Activated CD4-positive, alpha-beta memory T cell treated with anti-CD3 and anti-CD28 coated beads, Interleukin-2, amount 10 ng/mL, durations not matched to agents 7 days and 5 days (primary cell): ENCODE results near the gene DYNLRB1. TPM values are rescaled to one million over a fixed set of nuclear protein-coding genes. Genes with fewer than 3 reads are reported as not detected.

ENCODE experiments used
- CTCF ChIA-PET: fragments of 350-600 bp; sonication (Branson Sonifier 250); formaldehyde crosslinking; loops from one replicate; lab custom pipeline; 2021; ENCODE audit warnings: antibody characterized with exemption, inconsistent platforms; lab: Charles Lee
- POLR2A ChIA-PET: fragments of 350-600 bp; sonication (Branson Sonifier 250); formaldehyde crosslinking; loops from one replicate; lab custom pipeline; 2021; ENCODE audit warnings: antibody characterized with exemption; lab: Charles Lee
- DNase-seq: peaks from one replicate; pipeline ENCODE4 v3.0.0-alpha.2; 2020
- H3K27ac Mint-ChIP-seq: one replicate; pipeline ENCODE4 v1.8.0; 2021; ENCODE audit warnings: mild to moderate bottlenecking, mixed read lengths
- H3K27me3 Mint-ChIP-seq: one replicate; pipeline ENCODE4 v1.8.0; 2021; ENCODE audit warnings: mixed read lengths
- H3K36me3 Mint-ChIP-seq: one replicate; pipeline ENCODE4 v1.8.0; 2021; ENCODE audit warnings: low read depth, mixed read lengths
- H3K4me1 Mint-ChIP-seq: one replicate; pipeline ENCODE4 v1.8.0; 2021; ENCODE audit warnings: mixed read lengths
- H3K4me3 Mint-ChIP-seq: one replicate; pipeline ENCODE4 v1.8.0; 2021; ENCODE audit warnings: mild to moderate bottlenecking, mixed read lengths
- H3K9me3 Mint-ChIP-seq: one replicate; pipeline ENCODE4 v1.8.0; 2021; ENCODE audit warnings: mixed read lengths
- total RNA-seq, 2 experiments: library from RNA; stranded (reverse); gene quantifications; one replicate each; pipeline ENCODE4 v1.2.3, GENCODE V29; 2021

DYNLRB1 gene
- total RNA-seq, 2 experiments from 2014 or later = 107 to 109 TPM

DNA sequence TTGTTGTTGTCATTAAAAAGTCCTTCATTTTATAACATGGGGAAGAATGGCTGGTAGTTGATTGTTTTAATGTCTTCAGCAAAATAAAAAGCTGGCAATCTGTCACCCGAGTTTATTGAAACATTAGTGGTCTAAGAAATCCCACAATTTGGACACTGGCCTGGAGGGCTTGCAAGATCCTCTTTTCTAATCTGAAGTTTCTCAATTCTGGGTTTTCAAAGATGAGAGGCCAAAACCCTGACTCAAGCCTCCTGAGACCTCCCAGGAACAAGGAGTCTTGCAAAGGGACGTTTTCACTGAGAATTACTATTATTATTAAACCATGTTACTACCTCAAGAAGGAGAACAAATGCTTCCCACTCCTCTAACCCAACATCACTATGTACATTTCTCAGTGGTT lies 61.8 kb downstream of the DYNLRB1 start:
- no peak for DNase-seq
- Mint-ChIP-seq H3K4me1 (peaks cover 35% of the 10 kb centered on the region), H3K9me3 (no peaks in the 10 kb centered on the region), H3K36me3 (peaks cover 8% of the 10 kb centered on the region), H3K4me3 (no peak overlapping the region), H3K27me3 (no peaks in the 10 kb centered on the region), H3K27ac (no peak overlapping the region)
- ChIA-PET POLR2A (interaction anchor here (1.6 kb wide), 1 partner anchor 15 kb away, joined by 5 read pairs; no protein-coding TSS in a partner anchor), CTCF (no interaction called here)

DNA sequence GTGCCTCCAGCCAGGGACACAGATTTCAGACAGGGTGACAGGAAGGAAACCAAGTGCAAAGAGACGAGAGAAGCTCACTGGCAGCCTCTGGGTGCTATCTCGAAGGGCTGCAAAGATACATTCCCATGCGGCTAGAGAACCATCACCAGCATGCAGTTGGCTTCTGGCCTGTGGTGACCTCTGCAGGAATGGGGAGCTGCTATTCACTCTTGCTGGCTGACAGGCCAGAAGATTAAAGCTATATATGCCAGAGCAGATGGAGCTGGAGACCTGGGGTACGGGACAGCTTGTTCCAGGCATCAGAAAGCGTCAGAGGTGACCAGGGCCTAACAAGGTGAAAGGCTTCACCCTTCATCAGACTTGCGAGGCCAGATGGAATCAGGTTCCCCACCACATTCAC lies 62.3 kb downstream of the DYNLRB1 start:
- H3K27ac Mint-ChIP-seq = no peak overlapping the region
- H3K9me3 Mint-ChIP-seq = no peaks in the 10 kb centered on the region
- no peaks in the 10 kb centered on the region for H3K27me3 Mint-ChIP-seq
- ChIA-PET CTCF (interaction anchor here (1.3 kb wide), 1 partner anchor 191 kb away, joined by 4 read pairs; no protein-coding TSS in a partner anchor), POLR2A (interaction anchor here (1.6 to 2.5 kb wide), 2 partner anchors 16 to 20 kb away, joined by 5 to 9 read pairs; partner anchors contain the start of gene MAP1LC3A)
- peaks cover 8% of the 10 kb centered on the region for H3K36me3 Mint-ChIP-seq
- no peak overlapping the region for H3K4me3 Mint-ChIP-seq
- no peak for DNase-seq
- H3K4me1 Mint-ChIP-seq = peaks cover 35% of the 10 kb centered on the region

DNA sequence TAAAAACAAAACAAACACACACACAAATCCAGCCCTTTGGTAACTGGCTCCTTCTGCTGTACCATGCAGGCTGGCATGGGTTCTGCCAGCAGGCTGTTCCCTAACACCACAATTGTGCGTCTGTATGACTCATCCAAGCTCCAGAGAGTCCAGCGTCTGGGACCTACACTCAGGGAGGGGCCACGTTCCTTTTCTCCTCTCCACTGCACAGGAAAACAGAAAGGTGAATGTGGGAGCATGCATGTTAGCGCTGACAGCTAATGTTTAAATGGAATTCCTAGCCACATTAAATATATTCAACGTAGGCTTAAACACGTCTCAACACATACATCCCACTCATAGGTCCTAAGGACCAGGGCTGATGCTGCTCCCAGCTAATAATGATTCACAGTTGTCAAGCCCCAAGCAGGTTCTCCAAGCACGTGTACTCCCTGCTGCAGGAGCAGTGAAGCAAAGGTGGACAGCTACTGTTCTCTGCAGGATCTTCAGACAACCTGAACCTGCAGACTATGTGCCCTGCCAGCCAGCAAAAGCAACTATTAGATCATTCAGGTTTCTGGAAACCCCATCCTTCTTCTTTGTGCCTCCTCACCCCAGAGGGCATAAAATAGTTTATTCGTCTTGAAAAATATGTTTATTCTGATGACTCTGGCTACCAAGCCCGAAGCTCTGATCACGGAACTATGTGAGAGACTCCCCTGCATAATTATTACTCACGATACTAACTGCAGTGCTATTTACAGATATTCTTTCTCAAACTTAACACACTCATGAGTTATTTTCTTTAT lies 63.2 kb downstream of the DYNLRB1 start:
- no peak overlapping the region for H3K4me3 Mint-ChIP-seq
- peaks cover 35% of the 10 kb centered on the region for H3K4me1 Mint-ChIP-seq
- H3K27me3 Mint-ChIP-seq = no peaks in the 10 kb centered on the region
- ChIA-PET POLR2A (interaction anchor here (1.6 to 2.5 kb wide), 3 partner anchors 17 to 63 kb away, joined by 5 to 9 read pairs (median 7); partner anchors contain the start of genes DYNLRB1 and MAP1LC3A), CTCF (interaction anchor here (1.3 to 1.8 kb wide), 2 partner anchors 190 kb away, joined by 4 to 9 read pairs; no protein-coding TSS in a partner anchor)
- no peak for DNase-seq
- peak overlapping the region; percentile 85 for H3K27ac Mint-ChIP-seq
- no peaks in the 10 kb centered on the region for H3K9me3 Mint-ChIP-seq
- peaks cover 8% of the 10 kb centered on the region for H3K36me3 Mint-ChIP-seq

DNA sequence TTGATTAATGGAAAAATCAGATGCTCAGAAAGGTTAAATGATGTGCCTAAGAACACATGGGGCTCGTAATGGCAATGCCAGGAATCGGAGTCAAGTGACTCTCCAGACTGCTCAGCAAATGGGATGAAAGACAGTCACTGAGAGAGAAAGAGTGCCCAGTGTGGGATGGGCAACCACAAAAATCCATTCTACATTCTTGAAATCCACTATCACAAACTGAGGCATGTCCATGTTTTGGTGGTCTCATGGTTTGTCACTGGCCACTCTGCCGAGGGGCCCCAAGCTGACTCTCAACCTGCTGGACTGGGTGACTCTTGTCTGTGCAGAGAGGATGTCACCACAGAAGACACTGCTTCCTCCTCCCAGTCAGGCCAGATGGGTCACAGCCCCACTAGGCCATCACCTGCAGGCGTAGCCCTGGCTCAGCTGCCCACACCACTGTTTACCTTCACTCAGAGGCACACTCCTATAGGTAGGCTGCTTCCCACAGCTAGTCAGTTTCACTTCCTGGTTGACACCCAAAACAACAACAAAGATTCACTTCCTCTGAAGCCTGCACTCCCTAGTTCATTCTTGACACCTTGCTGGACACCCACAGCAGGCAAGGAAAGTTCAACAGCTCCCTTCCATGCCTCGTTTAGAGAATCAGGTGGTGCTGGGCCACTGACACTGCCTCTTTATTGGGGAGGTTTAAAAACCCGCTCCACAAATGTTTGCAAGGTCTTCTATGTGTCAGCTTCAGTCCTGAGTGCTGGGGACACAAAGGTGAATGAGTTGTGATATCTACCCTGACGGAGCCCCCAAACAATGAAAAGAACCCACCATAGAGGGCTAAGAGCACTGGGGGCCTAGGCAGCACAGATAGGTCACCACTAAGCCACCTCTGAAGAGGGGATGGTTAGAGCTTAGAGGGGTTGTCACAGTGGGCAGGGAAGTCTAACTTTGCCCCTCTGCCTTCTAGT lies 64.0 kb downstream of the DYNLRB1 start:
- H3K9me3 Mint-ChIP-seq = no peaks in the 10 kb centered on the region
- peak overlapping the region; percentile 85 for H3K27ac Mint-ChIP-seq
- CTCF ChIA-PET = interaction anchor here (1.8 kb wide), 1 partner anchor 189 kb away, joined by 9 read pairs; no protein-coding TSS in a partner anchor
- H3K4me3 Mint-ChIP-seq = no peak overlapping the region
- POLR2A ChIA-PET = interaction anchor here (1.7 to 2.5 kb wide), 2 partner anchors 21 to 64 kb away, joined by 7 to 9 read pairs; partner anchors contain the start of genes DYNLRB1 and MAP1LC3A
- H3K36me3 Mint-ChIP-seq = peaks cover 10% of the 10 kb centered on the region
- DNase-seq = peak; percentile 50
- peaks cover 35% of the 10 kb centered on the region for H3K4me1 Mint-ChIP-seq
- H3K27me3 Mint-ChIP-seq = no peaks in the 10 kb centered on the region

DNA sequence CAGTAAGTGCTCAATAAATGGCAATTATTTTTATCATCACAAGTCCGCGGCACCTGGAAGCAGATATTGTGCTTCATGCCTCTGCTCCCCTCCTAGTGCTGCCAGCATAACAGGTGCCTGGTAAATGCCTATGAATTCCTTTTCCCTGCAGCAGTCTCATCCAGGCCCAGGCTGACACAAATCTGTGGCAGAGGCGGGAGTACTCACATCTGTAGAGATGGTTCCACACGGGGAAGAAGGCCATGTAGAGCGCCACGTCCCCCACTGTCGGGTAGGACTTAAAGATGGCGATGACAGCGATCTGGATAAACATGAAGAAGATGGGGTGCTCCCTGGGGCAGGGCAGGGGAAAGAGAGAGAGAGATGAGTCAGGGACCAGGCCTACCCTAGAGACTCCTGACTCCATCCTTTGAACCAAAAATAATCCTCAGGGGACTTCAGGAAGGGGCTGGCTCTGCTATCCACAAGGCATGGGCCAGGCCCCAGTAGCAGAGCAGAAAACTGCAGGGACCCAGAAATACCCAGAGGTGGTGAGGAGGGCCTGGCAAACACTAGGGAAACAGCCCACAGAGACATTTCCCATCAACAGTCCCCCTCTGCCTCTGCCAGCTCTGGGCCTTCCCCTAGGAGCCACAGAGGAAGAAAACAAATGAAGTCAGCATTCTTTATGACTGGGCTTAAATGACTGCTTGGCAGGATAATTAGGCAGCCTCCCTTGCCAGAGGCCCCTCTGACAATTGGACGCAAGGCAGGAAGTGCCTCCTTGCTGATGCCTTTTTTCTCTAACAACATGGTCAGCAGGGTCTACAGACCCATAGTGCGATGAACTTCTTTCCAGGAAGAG lies 65.3 kb downstream of the DYNLRB1 start:
- no peak overlapping the region for H3K4me3 Mint-ChIP-seq
- ChIA-PET CTCF (interaction anchor here (1.2 to 1.8 kb wide), 3 partner anchors 43 to 188 kb away, joined by 3 to 9 read pairs (median 4); no protein-coding TSS in a partner anchor), POLR2A (no interaction called here)
- DNase-seq = peak; percentile 26
- H3K9me3 Mint-ChIP-seq = no peaks in the 10 kb centered on the region
- peaks cover 35% of the 10 kb centered on the region for H3K4me1 Mint-ChIP-seq
- H3K36me3 Mint-ChIP-seq = peaks cover 13% of the 10 kb centered on the region
- peak overlapping the region; percentile 85 for H3K27ac Mint-ChIP-seq
- no peaks in the 10 kb centered on the region for H3K27me3 Mint-ChIP-seq

DNA sequence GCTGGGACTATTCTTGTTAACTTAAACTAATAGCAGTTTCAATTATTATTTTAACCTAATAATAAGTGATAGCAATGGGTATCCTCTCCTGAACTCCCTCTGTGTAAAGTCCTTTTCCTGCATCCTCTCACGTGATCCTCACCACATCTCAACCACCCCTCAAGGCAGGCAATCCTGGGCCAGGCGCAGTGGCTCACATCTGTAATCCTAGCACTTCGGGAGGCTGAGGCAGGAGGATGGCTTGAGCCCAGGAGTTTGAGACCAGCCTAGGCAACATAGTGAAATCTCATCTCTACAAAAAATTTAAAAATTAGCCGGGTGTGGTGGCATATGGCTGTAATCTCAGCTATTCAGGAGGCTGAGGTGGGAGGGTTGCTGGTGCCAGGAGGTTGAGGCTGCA lies 66.0 kb downstream of the DYNLRB1 start:
- peak overlapping the region; percentile 85 for H3K27ac Mint-ChIP-seq
- no peaks in the 10 kb centered on the region for H3K9me3 Mint-ChIP-seq
- H3K4me3 Mint-ChIP-seq = no peak overlapping the region
- peaks cover 13% of the 10 kb centered on the region for H3K36me3 Mint-ChIP-seq
- H3K4me1 Mint-ChIP-seq = peaks cover 35% of the 10 kb centered on the region
- H3K27me3 Mint-ChIP-seq = no peaks in the 10 kb centered on the region
- ChIA-PET POLR2A (interaction anchor here (1.6 kb wide), 1 partner anchor 24 kb away, joined by 7 read pairs; the partner anchor contains the start of gene MAP1LC3A), CTCF (interaction anchor here (1.2 to 1.6 kb wide), 2 partner anchors 44 to 126 kb away, joined by 3 to 4 read pairs; no protein-coding TSS in a partner anchor)
- DNase-seq = no peak

DNA sequence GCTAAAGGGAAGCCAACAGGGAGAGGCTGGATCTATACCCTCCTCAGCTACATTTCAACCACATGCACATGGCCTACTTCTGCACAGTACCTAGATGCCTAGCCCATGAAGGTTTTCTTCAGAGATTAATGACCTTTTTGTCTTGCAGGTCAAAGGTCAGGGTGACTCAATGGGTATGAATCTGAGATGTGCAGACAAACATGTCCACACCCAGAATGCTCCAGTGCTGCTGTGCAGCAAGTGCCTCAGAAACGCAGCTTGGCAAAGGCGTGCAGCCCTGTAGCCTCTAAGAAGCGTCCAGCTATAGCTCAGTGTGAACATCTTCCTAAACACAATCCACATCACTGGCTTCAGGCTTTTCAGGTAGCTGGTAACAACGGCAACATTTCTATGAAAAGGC lies 66.7 kb downstream of the DYNLRB1 start:
- Mint-ChIP-seq H3K27me3 (no peaks in the 10 kb centered on the region), H3K4me1 (peaks cover 35% of the 10 kb centered on the region), H3K36me3 (peaks cover 13% of the 10 kb centered on the region), H3K9me3 (no peaks in the 10 kb centered on the region), H3K4me3 (no peak overlapping the region), H3K27ac (no peak overlapping the region)
- ChIA-PET CTCF (interaction anchor here (1.2 to 1.6 kb wide), 2 partner anchors 44 to 125 kb away, joined by 3 to 4 read pairs; no protein-coding TSS in a partner anchor), POLR2A (interaction anchor here (0.8 to 1.6 kb wide), 3 partner anchors 24 to 564 kb away, joined by 3 to 7 read pairs (median 3); partner anchors contain the start of genes EDEM2 and MAP1LC3A)
- DNase-seq = no peak

DNA sequence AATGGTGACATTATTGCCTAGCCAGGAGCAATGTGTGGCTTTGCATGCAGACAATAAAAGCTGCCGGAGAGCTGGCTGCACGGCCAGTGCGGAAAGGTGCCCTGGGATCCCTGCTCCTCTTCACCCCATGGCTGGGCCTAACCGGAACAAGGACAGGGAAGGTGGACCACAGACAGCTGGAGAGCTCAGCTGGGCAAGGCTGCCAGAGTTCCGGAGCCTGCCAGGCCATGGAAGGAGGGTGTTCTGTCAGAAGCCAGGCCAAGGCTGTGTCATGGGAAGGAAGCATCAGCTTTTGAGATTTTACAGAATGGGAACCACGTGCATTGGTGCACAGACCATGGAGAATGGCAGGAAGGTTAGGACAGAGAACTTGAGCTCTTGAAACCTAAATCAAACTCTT lies 67.3 kb downstream of the DYNLRB1 start:
- no peak overlapping the region for H3K27ac Mint-ChIP-seq
- CTCF ChIA-PET = interaction anchor here (0.8 to 1.6 kb wide), 2 partner anchors 45 to 125 kb away, joined by 4 read pairs; no protein-coding TSS in a partner anchor
- H3K27me3 Mint-ChIP-seq = no peaks in the 10 kb centered on the region
- H3K36me3 Mint-ChIP-seq = peaks cover 13% of the 10 kb centered on the region
- peaks cover 35% of the 10 kb centered on the region for H3K4me1 Mint-ChIP-seq
- H3K4me3 Mint-ChIP-seq = no peak overlapping the region
- DNase-seq = no peak
- POLR2A ChIA-PET = interaction anchor here (1.1 to 1.6 kb wide), 2 partner anchors 25 to 563 kb away, joined by 3 to 7 read pairs; partner anchors contain the start of genes EDEM2 and MAP1LC3A
- H3K9me3 Mint-ChIP-seq = no peaks in the 10 kb centered on the region

DNA sequence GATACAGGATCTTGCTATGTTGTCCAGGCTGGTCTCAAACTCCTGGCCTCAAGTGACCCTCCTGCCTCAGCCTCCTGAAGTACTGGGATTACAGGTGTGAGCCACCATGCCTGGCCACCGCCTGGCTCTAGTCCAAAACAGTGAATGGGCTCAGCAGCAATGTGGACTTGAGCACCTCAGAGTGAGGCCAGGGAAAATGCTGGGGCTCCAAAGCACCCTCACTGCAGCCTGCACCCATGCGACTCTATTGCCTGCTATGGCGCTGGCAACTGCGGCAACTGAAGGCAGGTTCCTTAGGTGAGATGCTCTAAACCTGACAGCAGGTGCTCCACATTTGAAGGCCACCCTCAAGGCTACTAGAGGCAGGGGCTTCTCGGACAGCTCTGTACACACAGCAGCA lies 68.8 kb downstream of the DYNLRB1 start:
- ChIA-PET POLR2A (no interaction called here), CTCF (interaction anchor here (0.6 kb wide), 1 partner anchor 110 kb away, joined by 4 read pairs; no protein-coding TSS in a partner anchor)
- Mint-ChIP-seq H3K9me3 (no peaks in the 10 kb centered on the region), H3K36me3 (peaks cover 10% of the 10 kb centered on the region), H3K27ac (no peak overlapping the region), H3K27me3 (no peaks in the 10 kb centered on the region), H3K4me3 (no peak overlapping the region), H3K4me1 (peaks cover 25% of the 10 kb centered on the region)
- DNase-seq = no peak

DNA sequence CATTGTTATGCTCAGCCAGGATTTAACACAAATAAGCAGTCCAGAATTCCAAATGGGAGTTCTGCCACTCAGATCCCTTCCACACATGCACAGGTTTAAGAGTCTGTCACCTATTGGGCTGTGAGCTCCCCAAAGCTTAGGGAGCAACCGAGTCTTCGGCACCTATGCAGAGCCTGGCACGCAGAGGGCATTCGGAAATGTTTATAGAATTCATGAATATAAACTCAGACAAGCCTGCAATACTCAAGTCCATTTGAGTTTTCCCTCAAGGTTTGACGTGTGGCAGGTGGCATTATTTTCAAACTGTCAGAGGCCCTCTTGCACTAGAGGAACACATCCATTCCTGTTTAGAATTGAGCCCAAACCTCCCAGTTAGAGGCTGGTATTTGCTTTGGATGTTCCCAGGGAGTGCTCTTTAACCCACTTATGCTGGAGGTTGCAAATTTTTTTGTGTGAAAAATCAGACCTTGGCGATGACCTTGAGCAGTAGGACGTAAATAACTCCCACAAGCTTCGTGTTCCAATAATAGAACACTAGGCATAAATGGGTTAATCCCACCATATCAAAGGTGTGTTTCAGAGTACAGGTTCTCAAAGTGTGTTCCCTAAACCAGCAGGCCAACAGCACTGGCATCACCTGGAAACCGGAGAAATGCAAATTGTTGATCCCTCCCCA lies 70.4 kb downstream of the DYNLRB1 start:
- peaks cover 5% of the 10 kb centered on the region for H3K36me3 Mint-ChIP-seq
- H3K27ac Mint-ChIP-seq = no peak overlapping the region
- H3K27me3 Mint-ChIP-seq = no peaks in the 10 kb centered on the region
- peaks cover 9% of the 10 kb centered on the region for H3K4me1 Mint-ChIP-seq
- no peaks in the 10 kb centered on the region for H3K9me3 Mint-ChIP-seq
- POLR2A ChIA-PET = no interaction called here
- CTCF ChIA-PET = no interaction called here
- DNase-seq = no peak
- H3K4me3 Mint-ChIP-seq = no peak overlapping the region
